Amniotic epithelial cell (primary cell): ENCODE results near the gene MED27.
"Not testable (repeated sequence)": the region's sequence is repeated elsewhere in the genome, so short reads cannot be mapped to it uniquely, and the experiment has no call there.

Source experiments
- DNase-seq: peaks from one replicate; pipeline ENCODE4 v3.0.0-alpha.2; 2010; ENCODE audit warnings: low read depth

MED27 gene

DNA sequence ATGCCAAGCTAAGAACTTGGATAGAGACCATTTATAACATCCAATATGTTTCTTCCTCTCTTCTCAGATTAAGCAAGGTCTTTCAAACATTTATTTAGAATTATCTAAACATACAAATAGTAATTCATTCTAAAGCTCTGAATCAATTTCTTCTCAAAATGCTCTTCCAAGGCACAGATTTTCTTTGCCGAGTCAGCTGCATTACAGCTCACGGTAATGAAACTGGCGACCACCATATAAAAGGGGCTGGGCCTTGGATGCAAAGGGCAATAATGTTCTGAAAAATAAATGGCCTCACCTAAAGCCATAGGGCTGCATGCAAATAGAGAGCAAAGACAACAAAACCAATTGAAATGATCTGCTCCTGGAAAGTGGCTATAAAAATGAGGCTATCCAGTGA, 63.8 kb downstream of the MED27 start:
- no peak for DNase-seq

DNA sequence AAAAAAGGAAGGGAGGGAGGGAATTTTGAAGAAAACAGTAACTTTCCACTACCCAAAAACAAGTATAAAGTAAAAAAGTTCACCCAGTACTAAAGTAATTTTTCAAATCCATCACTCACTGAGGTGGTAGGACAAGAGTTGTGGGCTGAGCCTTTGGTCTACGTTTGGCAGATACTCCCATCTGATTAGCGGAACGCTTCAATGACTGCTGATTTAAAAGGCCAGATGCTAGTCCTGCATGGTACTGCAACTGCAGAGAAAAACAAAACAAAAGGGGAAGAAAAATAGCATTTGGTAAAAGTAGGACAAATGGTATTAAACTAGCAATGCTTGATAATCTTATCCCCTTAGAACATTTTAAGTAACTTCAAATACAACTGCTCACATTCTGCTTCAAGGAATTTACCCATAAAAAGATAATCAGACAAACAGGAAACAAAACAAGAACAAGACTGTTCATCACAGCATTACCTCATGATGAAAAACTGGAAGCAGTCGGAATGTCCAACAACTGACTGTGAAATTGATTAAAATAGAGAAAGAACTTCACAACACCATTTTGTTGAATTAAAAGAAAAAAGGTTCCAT, 65.4 kb downstream of the MED27 start:
- peak; percentile 66 for DNase-seq

DNA sequence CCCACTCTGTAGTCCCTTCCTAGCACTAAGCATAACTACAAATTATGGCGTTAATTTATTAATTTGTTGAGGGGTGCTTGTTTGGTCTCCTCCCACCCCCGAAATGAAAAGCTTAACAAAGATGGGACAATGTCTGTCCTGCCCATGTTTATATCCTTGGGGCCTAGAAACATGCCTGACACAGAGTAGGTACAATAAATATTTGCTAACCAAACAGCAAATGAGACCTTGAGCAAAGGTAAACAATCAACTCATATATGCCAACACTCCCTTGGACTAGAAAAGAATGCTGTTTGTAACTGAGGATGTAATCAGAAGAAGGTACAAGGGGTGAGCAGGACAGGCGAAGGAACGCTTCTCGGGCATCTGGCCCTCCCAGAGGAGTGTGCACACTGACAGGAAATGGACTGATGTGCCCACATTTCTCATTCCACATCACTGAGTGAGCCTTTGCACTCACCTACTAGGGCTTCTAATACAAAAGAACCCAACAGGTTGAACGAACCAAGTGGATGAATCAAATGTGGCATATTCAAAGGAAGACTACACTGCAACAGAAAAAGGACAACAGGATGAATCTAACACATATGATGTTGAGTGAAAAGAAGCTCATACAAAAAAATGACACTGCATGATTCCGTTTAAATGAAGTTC, 66.8 kb downstream of the MED27 start:
- DNase-seq, result no peak

DNA sequence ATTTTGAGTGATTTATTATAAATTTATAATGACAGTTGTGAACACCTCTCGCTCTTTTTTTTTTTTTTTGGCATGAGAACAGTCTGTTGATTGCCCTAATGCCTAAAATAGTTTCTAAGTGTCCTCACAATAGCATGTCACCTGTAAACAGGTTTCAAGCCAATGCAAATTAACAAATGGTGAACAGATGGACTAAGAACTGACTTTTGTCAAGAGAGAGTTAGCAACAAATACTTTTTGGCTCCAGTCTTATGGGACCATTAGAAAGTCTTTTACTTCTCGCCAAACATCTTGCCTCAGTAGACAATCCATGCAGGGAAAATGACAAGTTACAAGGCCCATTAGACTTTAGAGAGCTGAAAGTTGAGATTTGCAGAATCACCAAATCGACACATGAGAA, 67.8 kb downstream of the MED27 start:
- DNase-seq, result no peak

DNA sequence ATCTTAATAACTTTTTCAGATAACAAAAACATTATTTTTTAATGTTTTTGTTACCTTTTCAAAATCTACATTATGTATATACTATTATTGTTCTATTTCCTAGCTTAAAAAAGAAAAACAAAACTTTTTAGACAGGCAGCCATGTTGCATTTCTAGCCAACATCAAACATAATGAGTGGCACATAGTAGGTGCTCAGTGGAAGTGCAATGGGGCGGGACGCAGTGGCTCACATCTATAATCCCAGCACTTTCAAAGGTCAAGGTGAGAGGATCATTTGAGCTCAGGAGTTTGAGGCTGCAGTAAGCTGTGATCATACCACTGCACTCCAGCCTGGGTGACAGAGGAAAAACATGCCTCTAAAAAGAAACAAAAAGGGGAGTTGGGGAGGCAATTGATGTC, 68.4 kb downstream of the MED27 start:
- DNase-seq, result no peak

DNA sequence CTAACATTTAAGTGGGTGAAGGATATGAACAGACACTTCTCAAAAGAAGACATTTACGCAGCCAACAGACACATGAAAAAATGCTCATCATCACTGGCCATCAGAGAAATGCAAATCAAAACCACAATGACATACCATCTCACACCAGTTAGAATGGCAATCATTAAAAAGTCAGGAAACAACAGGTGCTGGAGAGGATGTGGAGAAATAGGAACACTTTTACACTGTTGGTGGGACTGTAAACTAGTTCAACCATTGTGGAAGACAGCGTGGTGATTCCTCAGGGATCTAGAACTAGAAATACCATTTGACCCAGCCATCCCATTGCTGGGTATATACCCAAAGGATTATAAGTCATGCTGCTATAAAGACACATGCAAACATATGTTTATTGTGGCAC, 69.5 kb downstream of the MED27 start:
- DNase-seq, result not testable (repeated sequence)

DNA sequence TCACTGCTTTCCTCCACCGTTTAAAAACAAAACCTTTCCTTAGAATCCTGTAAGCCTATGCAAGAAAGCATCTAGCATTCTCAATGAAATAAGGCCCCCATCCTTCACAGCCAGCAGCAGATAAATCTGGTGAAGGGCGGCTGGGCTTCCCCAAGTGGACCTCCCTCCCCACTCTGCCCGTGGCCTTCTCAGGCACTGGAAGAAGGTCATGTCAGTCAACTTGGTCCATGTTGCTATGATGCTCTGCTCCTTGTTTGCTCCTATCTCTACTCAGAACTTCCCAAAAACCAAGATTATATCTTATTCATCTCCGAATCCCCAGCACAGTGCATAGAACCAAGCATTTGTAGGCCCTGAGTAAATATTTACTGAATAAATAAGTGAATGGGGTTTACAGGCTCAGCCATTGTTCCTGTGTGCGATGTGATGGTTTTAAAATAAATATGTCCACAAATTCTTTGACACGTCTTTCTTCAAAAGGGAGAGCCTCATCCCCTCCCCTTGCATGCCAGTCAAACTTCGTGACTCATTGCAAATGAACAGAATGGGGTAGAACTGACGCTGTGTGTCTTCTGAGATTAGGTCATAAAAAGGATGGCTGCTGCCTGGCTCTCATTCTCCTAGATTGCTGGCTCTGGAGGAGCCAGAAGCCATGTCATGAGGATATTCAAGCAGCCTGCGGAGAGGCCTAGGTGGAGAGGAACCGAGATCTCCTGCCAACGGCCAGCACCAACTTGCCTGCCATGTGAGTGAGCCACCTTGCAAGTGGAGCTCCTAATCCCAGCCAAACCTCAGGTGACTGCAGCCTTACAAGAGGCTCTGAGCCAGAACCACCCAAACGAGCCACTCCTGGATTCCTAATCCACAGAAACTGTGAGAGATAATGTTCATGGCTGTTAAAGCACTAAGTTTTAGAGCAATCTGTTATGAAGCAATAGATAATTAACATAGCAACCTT, 70.5 kb downstream of the MED27 start:
- DNase-seq, result peak; percentile 37

DNA sequence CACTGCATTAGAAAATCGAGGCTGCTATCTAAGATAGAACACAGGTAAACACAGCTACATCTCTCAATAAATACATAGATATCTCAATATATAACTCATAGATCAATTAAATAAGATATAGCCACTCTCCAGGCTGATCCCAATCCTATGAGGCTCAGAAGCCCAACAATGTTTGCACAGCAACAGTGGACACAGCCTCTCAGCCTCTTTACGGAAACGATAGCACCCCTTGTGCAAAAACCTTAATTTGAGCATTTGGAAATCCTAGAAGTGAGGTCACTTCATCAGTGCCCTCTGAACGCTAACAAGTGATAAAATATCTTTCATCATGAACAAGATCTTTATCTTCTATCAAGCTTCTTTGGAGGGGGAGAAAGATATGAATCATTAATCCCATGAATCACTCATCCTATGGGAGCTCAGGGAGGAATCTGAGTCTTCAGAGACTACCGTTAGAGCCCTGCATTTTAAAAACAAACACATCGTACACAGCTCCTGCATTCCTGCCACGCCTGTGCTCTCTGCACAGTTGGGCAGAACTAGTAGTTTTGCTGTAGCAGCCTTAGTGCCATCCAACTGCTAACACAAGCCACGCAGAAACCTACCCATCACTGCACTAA, 71.4 kb downstream of the MED27 start:
- peak; percentile 79 for DNase-seq

DNA sequence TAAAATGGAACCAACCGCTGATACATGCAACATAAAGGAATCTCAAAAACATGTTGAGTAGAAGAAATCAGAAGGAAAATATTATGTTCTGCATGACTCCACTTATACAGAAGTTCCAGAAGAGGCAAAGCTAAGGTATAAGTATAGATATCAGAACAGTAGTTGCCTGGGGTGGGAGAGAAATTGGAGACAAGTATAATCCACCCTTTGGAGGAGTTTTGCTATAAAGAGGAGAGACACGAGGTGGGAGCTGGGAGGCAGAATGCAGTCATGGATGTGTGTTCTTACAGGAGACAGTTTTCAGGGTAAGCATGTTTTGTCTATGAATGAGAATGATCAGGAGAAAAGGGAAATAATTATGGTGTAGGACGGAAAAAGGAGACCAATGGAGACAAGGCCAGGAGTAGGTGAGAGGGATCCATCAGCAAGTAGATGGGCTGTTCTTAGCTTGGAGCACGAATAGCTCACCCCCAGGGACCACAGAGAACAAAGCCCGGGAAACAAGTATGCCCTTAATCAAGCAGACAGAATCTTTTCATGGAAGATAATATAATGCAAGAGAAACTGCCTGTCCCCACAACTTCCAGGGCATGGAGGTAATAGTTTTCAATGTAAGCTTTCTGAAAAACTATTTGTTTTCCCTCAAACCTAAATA, 72.2 kb downstream of the MED27 start:
- DNase-seq, result no peak

DNA sequence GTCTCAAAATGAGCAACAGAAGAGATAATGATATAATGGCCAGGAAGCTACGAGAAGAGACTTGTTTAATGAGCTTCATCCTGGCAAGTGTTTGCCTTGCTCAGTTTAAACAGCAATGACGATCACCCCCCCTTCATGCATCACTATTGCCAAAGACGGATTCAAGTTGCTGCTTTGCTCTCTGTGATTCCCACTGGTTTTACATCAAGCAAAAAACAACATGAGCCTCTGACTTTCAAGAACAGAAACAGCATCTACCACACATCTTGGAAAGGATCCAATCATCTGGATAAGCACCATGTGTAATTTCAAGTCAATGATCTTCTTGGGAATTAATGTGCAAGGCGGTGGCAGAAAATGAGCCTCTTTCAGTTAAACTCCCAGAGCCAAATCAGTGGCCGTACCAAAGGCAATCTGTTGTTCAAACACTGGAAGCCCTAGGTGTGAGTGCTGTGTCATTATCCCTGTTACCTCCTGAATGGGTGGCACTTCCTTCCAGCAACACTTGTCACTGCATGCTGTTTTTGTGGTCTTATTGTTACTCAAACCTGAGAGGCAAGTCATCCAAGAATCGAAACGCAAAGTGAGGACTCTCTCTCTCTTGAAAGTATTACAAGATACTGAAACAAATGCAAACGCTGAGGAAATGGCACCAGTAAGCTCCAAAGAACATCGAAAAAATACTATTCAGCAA, 72.8 kb downstream of the MED27 start:
- DNase-seq, result peak; percentile 54

DNA sequence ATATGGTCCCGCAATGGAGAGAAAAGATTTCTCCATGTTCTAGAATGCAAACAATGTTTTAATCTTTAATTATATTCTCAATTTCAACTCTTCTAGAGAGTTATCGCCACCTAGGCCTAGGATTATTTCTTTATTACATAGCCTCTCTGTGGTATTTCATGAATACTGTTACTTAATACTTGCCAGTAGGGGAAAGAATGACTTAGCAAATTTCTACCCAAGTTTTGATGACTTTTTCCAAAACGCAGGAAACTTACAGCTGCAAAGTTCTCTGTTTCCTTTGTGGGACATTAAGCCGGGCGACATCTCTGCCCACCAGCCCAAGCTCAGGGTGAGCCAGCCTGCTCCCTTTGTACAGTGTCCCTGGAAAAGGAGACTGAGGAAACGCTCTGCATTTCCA, 73.8 kb downstream of the MED27 start:
- peak; percentile 32 for DNase-seq

DNA sequence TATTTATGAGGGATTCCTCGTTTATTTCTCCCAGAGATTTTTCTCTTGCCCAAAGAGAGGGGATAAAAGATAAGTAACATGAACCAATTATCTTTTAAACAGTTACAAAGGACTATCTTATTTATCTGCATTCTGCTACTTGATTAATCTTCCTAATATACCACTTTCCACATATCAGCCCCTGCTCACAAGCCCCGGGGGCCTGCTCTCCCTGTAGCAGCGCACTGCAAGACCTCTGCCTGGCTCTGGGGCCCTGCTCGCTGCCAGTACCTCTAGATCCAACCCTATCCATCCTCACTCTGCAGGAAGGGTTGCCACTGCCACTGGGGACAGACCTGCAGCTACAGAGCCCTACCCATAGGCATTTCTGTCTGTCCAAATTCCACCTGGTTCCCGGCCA, 75.3 kb downstream of the MED27 start:
- DNase-seq, result no peak

DNA sequence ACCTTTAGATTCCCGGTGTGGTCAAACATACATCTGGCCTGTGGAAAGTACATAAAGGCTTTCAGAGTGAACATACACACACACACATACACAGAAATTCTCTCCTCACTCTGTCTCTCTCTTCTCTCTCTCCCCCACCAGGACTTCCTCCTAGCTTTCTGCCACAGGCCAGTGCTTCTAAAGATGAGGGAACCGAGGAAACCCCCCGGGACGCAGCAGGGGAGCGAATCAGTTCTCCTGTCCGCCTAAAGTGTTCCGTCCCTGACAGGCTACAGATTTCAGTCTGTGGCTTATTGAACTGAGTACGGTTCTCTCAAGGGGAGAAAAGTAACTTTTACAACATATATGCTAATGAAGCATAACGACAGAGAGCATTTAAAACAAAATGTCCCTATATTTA, 75.8 kb downstream of the MED27 start:
- DNase-seq, result no peak

DNA sequence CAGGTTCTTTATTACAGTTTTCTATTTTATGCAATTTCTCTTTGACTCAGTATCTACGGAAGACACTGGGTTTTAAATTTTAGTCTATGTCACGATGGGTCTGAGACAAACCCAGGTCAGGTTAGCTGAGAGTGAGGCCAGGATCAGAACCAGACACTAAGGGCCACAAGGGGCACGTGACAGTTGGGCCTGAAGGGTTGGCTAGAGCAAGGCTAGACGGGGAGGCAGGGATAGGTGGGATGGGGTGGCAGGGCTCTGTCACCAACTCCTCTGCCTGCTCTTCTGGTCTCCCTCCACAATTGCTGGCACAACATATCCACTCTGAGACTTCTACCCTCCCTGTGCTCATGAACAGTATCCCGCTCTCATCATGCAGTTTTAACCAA, 76.4 kb downstream of the MED27 start:
- no peak for DNase-seq

DNA sequence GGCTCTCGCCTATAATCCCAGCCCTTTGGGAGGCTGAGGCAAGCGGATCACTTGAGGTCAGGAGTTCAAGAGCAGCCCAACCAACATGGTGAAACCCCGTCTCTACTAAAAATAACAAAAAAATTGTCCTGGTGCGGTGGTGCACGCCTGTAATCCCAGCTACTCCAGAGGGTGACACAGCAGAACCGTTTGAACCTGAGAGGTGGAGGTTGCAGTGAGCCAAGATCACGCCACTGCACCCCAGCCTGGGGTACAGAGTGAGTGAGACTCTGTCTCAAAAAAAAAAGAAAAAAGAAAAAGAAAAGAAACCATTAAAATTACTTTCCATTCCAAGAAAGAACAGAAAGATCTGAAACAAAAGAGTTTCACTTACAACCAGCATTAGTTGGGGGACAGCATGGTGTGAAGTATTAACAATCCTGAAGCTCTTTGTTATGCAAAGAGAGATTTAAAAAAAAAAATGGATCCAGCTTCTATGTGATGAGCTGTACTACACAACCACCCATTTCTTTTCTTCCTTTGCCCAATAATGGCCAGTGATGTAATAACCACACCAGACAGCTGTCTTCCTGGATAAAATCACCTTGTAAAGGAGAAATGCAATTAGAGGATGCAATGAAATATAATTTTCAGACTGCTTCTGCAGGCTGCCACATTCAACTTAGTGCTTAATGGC, 76.9 kb downstream of the MED27 start:
- peak; percentile 77 for DNase-seq

DNA sequence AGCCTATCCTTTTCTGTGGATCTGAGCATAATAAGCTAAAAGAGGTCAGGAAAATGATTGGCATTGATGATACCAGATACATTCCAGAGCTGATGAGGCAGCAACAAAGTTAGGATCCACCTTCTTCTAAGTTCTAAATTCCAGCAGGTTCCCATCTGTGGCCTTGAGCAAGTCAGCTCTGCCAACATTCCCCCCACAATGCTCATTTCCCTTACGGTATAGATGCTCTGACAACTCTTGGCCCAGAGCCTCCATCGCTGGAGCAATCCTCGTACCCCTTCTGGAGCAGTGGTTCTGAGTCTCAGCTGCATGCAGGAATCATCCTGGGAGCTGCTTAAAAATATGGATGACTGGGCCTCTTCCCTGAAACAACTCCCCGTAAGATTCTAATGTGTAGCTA, 78.1 kb downstream of the MED27 start:
- no peak for DNase-seq

DNA sequence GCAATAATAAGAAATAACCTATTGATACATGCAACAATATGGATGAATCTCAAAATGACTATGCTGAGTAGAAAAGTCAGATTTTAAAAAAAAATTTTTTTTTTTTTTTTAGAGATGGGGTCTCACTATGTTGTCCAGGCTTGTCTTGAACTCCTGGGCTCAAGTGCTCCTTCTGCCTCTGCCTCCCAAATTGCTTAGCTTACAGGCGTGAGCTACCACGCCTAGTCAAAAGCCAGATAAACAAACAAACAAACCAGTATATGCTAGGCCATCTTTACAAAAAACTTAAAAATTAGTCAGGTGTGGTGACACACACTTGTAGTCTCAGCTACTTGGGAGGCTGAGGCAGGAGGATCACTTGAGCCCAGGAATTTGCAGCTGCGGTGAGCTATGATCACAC, 79.0 kb downstream of the MED27 start:
- no peak for DNase-seq

DNA sequence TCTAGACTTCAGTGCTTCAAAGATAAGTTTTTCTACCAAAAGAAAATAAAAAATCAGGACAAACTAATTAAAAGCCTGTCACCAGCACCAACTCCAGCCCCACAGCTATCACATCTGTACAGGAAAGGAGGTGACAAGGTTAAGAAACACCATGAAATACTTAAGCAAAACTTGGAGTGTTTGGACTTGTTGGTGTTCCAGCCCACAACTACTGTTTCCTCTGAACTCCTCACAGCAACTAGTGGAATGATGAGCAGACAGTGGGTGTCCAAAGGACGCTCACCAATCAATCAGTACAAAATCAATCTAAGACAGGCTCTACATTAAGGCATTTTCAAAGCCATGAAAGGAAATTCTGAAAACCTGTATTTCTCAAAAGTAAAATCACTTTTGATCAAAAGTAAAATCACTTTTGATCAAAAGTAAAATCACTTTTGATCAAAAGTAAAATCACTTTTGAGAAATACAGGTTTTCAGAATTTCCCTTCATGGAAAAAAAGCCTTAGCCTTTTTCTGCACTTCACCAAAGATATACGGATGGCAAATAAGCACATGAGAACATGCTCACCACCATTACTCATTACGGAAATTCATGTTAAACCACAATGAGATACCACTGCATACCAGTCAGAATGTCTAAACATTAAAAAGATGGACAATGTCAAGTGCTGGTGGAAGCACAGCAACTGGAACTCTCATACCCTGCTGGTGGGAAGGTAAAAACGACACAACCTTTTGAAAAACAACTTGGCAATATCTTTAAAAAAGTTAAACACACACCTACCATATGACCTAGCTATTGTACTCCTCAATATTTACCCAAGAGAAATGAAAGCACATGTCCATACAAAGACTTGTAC, 79.7 kb downstream of the MED27 start:
- peak; percentile 96 for DNase-seq

DNA sequence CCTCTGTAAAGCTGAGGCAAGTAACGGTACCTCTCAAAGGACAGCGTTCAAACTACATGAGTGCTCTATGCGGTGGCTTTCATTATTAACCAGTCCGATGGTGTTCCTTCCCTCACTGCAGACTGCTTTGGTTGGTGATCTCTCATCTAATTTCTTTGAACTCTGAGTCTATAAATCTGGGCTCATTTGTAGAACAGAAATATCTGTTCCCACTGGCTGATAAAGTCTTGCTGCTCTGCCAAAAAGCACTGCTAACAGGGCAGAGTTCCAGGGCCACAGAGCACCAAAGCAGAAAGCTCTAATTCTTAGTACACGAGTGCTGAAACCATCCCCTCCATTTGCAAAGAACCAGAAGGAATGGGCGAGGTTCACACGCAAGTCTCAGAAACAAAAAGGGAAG, 81.9 kb downstream of the MED27 start:
- peak; percentile 49 for DNase-seq

DNA sequence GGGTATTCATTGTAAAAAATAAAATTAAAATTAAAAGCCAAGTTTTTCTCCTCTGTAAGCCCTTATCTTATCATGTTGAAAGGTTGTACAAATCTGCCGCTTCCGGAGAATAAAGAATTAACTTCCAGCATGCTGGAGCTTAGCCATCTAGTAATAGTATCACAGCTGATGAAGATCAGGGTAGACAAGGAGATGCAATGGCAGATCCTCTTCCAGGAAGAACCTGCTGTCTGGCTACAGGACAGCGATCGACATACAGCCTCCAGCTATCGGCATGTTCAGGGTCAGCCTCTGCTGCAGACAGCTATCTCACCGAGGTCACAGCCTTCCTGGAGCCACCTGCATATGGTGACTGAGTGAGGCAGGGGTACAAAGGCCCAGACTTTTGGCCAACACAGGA, 82.6 kb downstream of the MED27 start:
- no peak for DNase-seq
